K562 (cell line): Measurements from ENCODE around the gene ATRX. TPM values are rescaled to one million over a fixed set of nuclear protein-coding genes. Genes with fewer than 3 reads are reported as not detected.
A peak's percentile ranks its signal among the peaks of the same experiment; 100 is the strongest.
"Not testable (repeated sequence)": the region's sequence is repeated elsewhere in the genome, so short reads cannot be mapped to it uniquely, and the experiment has no call there.

Experiments used
- ATAC-seq: fragments of 200-7000 bp; cut with Tn5 transposase; 3 replicates; pipeline ENCODE4 v1.9.1; 2020; ENCODE audit warnings: moderate library complexity
- BruUV-seq: library from RNA; stranded (reverse); fragments of 400-500 nt; replicated peaks from 2 replicates; lab custom pipeline; 2021; lab: Mats Ljungman, UMichigan
- CTCF ChIA-PET: fragments of 300-600 bp; formaldehyde crosslinking; extraction: SDS; loops from one replicate; lab custom pipeline; 2021; ENCODE audit warnings: low intra/inter-chr PET ratio; lab: Yijun Ruan, JAX
- POLR2A ChIA-PET: fragments of 300-600, 350-650 bp; sonication (Branson Sonifier 250); formaldehyde crosslinking; extraction: SDS; loops from one replicate; lab custom pipeline; 2021; ENCODE audit warnings: antibody characterized with exemption, inconsistent platforms; lab: Yijun Ruan, JAX
- DNase-seq, 4 experiments: peaks; one replicate each; pipeline versions ENCODE4 v3.0.0 to v3.0.0-alpha.2; 2011 to 2018; ENCODE audit warnings: low spot score in 3 of 4, mixed read lengths in 3 of 4; ENCODE audit errors: extremely low read depth in 1 of 4
- FAIRE-seq: peaks from 2 replicates; lab custom pipeline; 2011; peaks lifted over from hg19 to GRCh38; lab: Jason Lieb, UNC
- H2AFZ ChIP-seq: 2 replicates; pipeline ENCODE4 v1.6.0; 2011; ENCODE audit warnings: low read depth, low read length, control low read depth, inconsistent platforms
- H3K27ac ChIP-seq: fragments of 200-600 bp; 3 replicates; pipeline ENCODE4 v1.8.0; 2011; ENCODE audit warnings: low read depth, mild to moderate bottlenecking, control low read depth, inconsistent platforms, low read length, moderate library complexity, mixed read lengths; ENCODE audit errors: extremely low read depth
- H3K27me3 ChIP-seq, 2 experiments: fragments of 300-600 bp in 1 of 2; 2 replicates in 1 of 2; 3 replicates in 1 of 2; pipeline versions ENCODE4 v1.6.0 to v1.8.0; 2011; ENCODE audit warnings: inconsistent platforms in 2 of 2, low read length in 2 of 2, mild to moderate bottlenecking in 1 of 2, mixed read lengths in 1 of 2, moderate library complexity in 1 of 2; ENCODE audit not compliant: control insufficient read depth in 2 of 2, insufficient read depth in 2 of 2
- H3K36me3 ChIP-seq: fragments of 300-600 bp; 3 replicates; pipeline ENCODE4 v1.8.0; 2011; ENCODE audit warnings: mild to moderate bottlenecking, low read length, inconsistent platforms; ENCODE audit not compliant: control insufficient read depth, insufficient read depth
- H3K4me1 ChIP-seq, 2 experiments: fragments of 200-600 bp in 1 of 2; replicated peaks in 1 of 2; 2 replicates in 1 of 2; 3 replicates in 1 of 2; pipeline versions ENCODE4 v1.5.1 to v1.8.0; 2011; ENCODE audit warnings: inconsistent platforms in 2 of 2, low read length in 2 of 2, mild to moderate bottlenecking in 1 of 2, mixed read lengths in 1 of 2, moderate library complexity in 1 of 2; ENCODE audit not compliant: control insufficient read depth in 2 of 2, insufficient read depth in 2 of 2
- H3K4me2 ChIP-seq: 2 replicates; pipeline ENCODE4 v1.6.1; 2011; ENCODE audit warnings: low read length, control low read depth, inconsistent platforms, mixed read lengths; ENCODE audit not compliant: insufficient read depth
- H3K4me3 ChIP-seq: fragments of 200-600 bp; sonication (generic), shearing (Covaris generic); 2 replicates; pipeline ENCODE4 v1.5.1; 2016; ENCODE audit warnings: control low read depth, inconsistent platforms
- H3K79me2 ChIP-seq: fragments of 200-600 bp; 3 replicates; pipeline ENCODE4 v1.8.0; 2011; ENCODE audit warnings: low read length, inconsistent platforms; ENCODE audit not compliant: control insufficient read depth, insufficient read depth
- H3K9ac ChIP-seq, 2 experiments: 2 replicates each; pipeline versions ENCODE4 v1.6.0 to v1.6.1; 2011; ENCODE audit warnings: low read depth in 2 of 2, low read length in 2 of 2, control low read depth in 1 of 2, inconsistent platforms in 1 of 2, mild to moderate bottlenecking in 1 of 2, mixed read lengths in 1 of 2; ENCODE audit not compliant: insufficient read depth in 1 of 2
- H3K9me1 ChIP-seq: one replicate; pipeline ENCODE4 v1.6.0; 2011; ENCODE audit warnings: inconsistent platforms, mild to moderate bottlenecking, low read length, moderate library complexity; ENCODE audit not compliant: control insufficient read depth, insufficient read depth
- H3K9me3 ChIP-seq: replicated peaks from 2 replicates; pipeline ENCODE4 v1.5.1; 2011; ENCODE audit warnings: low read depth, low read length, inconsistent platforms; ENCODE audit not compliant: control insufficient read depth, insufficient read depth
- H4K20me1 ChIP-seq: replicated peaks from 2 replicates; pipeline ENCODE4 v1.6.1; 2011; ENCODE audit warnings: low read length, inconsistent platforms, mixed read lengths; ENCODE audit not compliant: control insufficient read depth, insufficient read depth
- C11orf30 ChIP-seq: fragments of 450-650 bp; IDR thresholded peaks from 2 replicates; pipeline ENCODE4 v1.6.1; 2016; ENCODE audit warnings: low read depth, mild to moderate bottlenecking
- E2F4 ChIP-seq: sonication (generic); formaldehyde crosslinking; IDR thresholded peaks from 2 replicates; pipeline ENCODE4 v1.8.0; 2022; ENCODE audit warnings: mild to moderate bottlenecking, low read depth, missing genetic modification reagents
- EWSR1 ChIP-seq: fragments of 450-650 bp; IDR thresholded peaks from 2 replicates; pipeline ENCODE4 v1.6.1; 2018; ENCODE audit warnings: borderline replicate concordance, mild to moderate bottlenecking, low read depth, moderate library complexity; ENCODE audit not compliant: partially characterized antibody
- GABPB2 ChIP-seq: fragments of 250-450 bp; sonication (Bioruptor Pico); conservative IDR thresholded peaks from 2 replicates; pipeline ENCODE4 v1.5.1; 2021; ENCODE audit warnings: mild to moderate bottlenecking
- KAT2B ChIP-seq: IDR thresholded peaks from one replicate; pipeline ENCODE4 v1.6.1; 2012; ENCODE audit warnings: low read depth, mild to moderate bottlenecking, control low read depth, inconsistent platforms, low read length, moderate library complexity
- MAFF ChIP-seq: IDR thresholded peaks from 2 replicates; pipeline ENCODE4 v1.6.1; 2012; ENCODE audit warnings: low read length, improper control_type of control experiment
- MAFG ChIP-seq: fragments of 450-650 bp; conservative IDR thresholded peaks from 2 replicates; pipeline ENCODE4 v1.6.1; 2016; ENCODE audit warnings: missing genetic modification characterization, missing compliant biosample characterization
- NFXL1 ChIP-seq: fragments of 450-650 bp; formaldehyde crosslinking; IDR thresholded peaks from 2 replicates; pipeline ENCODE4 v1.4.0; 2021; ENCODE audit warnings: mild to moderate bottlenecking
- NR2C2 ChIP-seq, 2 experiments: fragments of 200-800 bp in 1 of 2; sonication (Bioruptor generic) in 1 of 2; sonication (generic) in 1 of 2; formaldehyde crosslinking in 1 of 2; IDR thresholded peaks; 2 replicates each; pipeline versions ENCODE4 v1.6.1 to v1.8.0; 2016 to 2022; ENCODE audit warnings: mild to moderate bottlenecking in 1 of 2, missing compliant biosample characterization in 1 of 2, missing genetic modification characterization in 1 of 2, missing genetic modification reagents in 1 of 2
- RNF2 ChIP-seq: sonication (generic); IDR thresholded peaks from 2 replicates; pipeline ENCODE4 v1.6.1; 2016
- SMAD2 ChIP-seq: fragments of 150-350 bp; IDR thresholded peaks from 2 replicates; pipeline ENCODE4 v1.6.1; 2014; ENCODE audit warnings: low read depth, mild to moderate bottlenecking, low read length
- SP1 ChIP-seq: sonication (generic); formaldehyde crosslinking; IDR thresholded peaks from 2 replicates; pipeline ENCODE4 v1.8.1; 2022; ENCODE audit warnings: mild to moderate bottlenecking, missing genetic modification reagents
- ZNF146 ChIP-seq: IDR thresholded peaks from one replicate; pipeline ENCODE4 v1.6.1; 2018; ENCODE audit warnings: missing compliant biosample characterization; ENCODE audit not compliant: unreplicated experiment
- WGBS: fragments of 100-300 bp; shearing (Covaris generic); methylation state at CpG from one replicate; pipeline ENCODE4 v1.1.6; 2016; ENCODE audit warnings: low coverage, mixed read lengths; ENCODE audit not compliant: insufficient coverage; ENCODE audit errors: missing lambda C conversion rate; 5-methylcytosine and 5-hydroxymethylcytosine counted together
- in situ Hi-C: fragments of 300-500 bp; cut with MboI; formaldehyde crosslinking; loops from 4 replicates; pipeline ENCODE4 v1.15.0; 2018; ENCODE audit warnings: inconsistent platforms, mixed read lengths
- intact Hi-C: fragments of 100-400 bp; cut with micrococcal nuclease; formaldehyde crosslinking; loops from 2 replicates; pipeline ENCODE4 v1.14.2; 2022
- polyA plus RNA-seq, 8 experiments: library from polyadenylated mRNA; depleted of rRNA in 4 of 8; stranded (reverse) in 5 of 8; unstranded in 3 of 8; fragments of >200 nt; fragmentation: Nextera tagmentation in 2 of 8; fragmentation: Illumina TruSeq in 1 of 8; extraction: Ambion mirVana in 2 of 8; extraction: Trizol in 1 of 8; gene quantifications; 2 replicates each; pipeline versions ENCODE4 v1.2.1 to v1.2.3, GENCODE V29; 2011 to 2014; ENCODE audit warnings: inconsistent platforms in 1 of 8, missing spikeins in 1 of 8
- total RNA-seq, 7 experiments: library from RNA; depleted of rRNA in 6 of 7; stranded (reverse); fragments of >200 nt in 6 of 7; fragmentation: Illumina TruSeq in 2 of 7; extraction: Trizol in 2 of 7; gene quantifications; 2 replicates each; pipeline versions ENCODE4 v1.2.1 to v1.2.3, GENCODE V29; 2011 to 2021; ENCODE audit warnings: low replicate concordance in 1 of 7
- TF ChIP-seq, protein P1 (sequence below): fragments of 150-350 bp; conservative IDR thresholded peaks from 2 replicates; pipeline ENCODE4 v1.6.1; 2014; ENCODE audit warnings: low read length

Gene ATRX
- total and polyA plus RNA-seq, 9 of the 15 experiments (the other 6 are each of a cell fraction or from before 2014, with no cell fraction given), result 7.7 to 23.1 (median 20.2) TPM

DNA sequence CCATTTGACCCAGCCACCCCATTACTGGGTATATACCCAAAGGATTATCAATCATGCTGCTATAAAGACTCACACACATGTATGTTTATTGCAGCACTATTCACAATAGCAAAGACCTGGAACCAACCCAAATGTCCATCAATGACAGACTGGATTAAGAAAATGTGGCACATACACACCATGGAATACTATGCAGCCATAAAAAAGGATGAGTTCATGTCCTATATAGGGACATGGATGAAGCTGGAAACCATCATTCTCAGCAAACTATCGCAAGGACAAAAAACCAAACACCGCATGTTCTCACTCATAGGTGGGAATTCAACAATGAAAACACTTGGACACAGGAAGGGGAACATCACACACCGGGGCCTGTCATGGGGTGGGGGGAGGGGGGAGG, 59.9 kb downstream of the ATRX start:
- in situ Hi-C loops, H3K27me3 ChIP-seq, FAIRE-seq, H2AFZ ChIP-seq, BruUV-seq, H3K4me2 ChIP-seq, H3K36me3 ChIP-seq, DNase-seq, H3K9ac ChIP-seq, H3K9me1 ChIP-seq, POLR2A ChIA-PET, H3K4me1 ChIP-seq, intact Hi-C loops, H4K20me1 ChIP-seq, ATAC-seq, H3K9me3 ChIP-seq, CTCF ChIA-PET, H3K4me3 ChIP-seq, H3K27ac ChIP-seq: not testable (repeated sequence)
- peaks cover 28% of the 10 kb centered on the region for H3K79me2 ChIP-seq
- no CpG with 5 or more reads among the region's 3 CpGs for WGBS
- TF ChIP-seq ZNF146, result peak; percentile 57

DNA sequence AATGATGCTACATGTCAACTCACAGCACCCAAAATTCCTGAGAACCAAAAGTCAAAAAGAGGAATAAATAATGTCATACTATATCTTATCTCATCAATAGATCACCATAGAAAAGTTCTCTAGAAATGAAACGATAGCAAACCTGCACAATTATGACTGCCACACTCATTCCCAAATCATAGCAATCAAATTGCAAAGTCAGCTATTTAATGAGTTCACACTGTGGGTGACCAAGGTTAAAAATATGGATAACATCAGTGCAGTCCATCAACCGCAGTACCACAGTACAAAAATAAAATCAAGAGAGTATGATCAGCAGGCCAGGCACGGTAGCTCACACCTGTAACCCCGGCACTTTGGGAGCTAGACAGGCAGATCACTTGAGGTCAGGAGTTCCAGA, 62.3 kb downstream of the ATRX start:
- H3K9ac ChIP-seq, result no peak overlapping the region
- CTCF ChIA-PET, result no interaction called here
- intact Hi-C loops (no loop called here), in situ Hi-C loops (no loop called here)
- no peak overlapping the region for H3K27ac ChIP-seq
- H3K9me3 ChIP-seq, result no peaks in the 10 kb centered on the region
- H3K4me2 ChIP-seq, result no peak overlapping the region
- FAIRE-seq (no peak), ATAC-seq (no peak), DNase-seq (no peak)
- POLR2A ChIA-PET, result no interaction called here
- H3K4me3 ChIP-seq, result no peak overlapping the region
- H3K79me2 ChIP-seq, result peaks cover 21% of the 10 kb centered on the region
- no peak overlapping the region for H2AFZ ChIP-seq
- no peaks in the 10 kb centered on the region for H4K20me1 ChIP-seq
- no peaks in the 10 kb centered on the region for H3K36me3 ChIP-seq
- no peaks in the 10 kb centered on the region for H3K27me3 ChIP-seq
- no peaks in the 10 kb centered on the region for H3K9me1 ChIP-seq
- no peaks in the 10 kb centered on the region for H3K4me1 ChIP-seq
- 9% methylated on average over 4 of the region's 4 CpGs for WGBS
- no TSS peak for BruUV-seq
- TF ChIP-seq MAFF (peak; percentile 84), E2F4 (no peak), NR2C2 (CRISPR knock-in tag; IDR thresholded peaks at IDR 0.05) (no peak), NR2C2 (tag; IDR thresholded peaks at IDR 0.05) (no peak), SP1 (CRISPR knock-in tag) (no peak), SMAD2 (no peak), KAT2B (no peak), NFXL1 (CRISPR knock-in tag) (no peak), C11orf30 (peak; percentile 73), MAFG (peak; percentile 68), EWSR1 (no peak), RNF2 (no peak), GABPB2 (CRISPR knock-in tag) (no peak)
- TF ChIP-seq, protein P1, sequence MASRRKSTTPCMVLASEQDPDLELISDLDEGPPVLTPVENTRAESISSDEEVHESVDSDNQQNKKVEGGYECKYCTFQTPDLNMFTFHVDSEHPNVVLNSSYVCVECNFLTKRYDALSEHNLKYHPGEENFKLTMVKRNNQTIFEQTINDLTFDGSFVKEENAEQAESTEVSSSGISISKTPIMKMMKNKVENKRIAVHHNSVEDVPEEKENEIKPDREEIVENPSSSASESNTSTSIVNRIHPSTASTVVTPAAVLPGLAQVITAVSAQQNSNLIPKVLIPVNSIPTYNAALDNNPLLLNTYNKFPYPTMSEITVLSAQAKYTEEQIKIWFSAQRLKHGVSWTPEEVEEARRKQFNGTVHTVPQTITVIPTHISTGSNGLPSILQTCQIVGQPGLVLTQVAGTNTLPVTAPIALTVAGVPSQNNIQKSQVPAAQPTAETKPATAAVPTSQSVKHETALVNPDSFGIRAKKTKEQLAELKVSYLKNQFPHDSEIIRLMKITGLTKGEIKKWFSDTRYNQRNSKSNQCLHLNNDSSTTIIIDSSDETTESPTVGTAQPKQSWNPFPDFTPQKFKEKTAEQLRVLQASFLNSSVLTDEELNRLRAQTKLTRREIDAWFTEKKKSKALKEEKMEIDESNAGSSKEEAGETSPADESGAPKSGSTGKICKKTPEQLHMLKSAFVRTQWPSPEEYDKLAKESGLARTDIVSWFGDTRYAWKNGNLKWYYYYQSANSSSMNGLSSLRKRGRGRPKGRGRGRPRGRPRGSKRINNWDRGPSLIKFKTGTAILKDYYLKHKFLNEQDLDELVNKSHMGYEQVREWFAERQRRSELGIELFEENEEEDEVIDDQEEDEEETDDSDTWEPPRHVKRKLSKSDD, result no peak
